ENCODE measurements around the gene PITHD1. TPM values are rescaled to one million over a fixed set of nuclear protein-coding genes. Genes with fewer than 3 reads are reported as not detected.

The PITHD1 gene
- total and polyA plus RNA-seq, 2 of the 8 experiments (the other 6 are each of a cell fraction or from before 2014, with no cell fraction given) = 67.4 to 68.8 TPM

- TF ChIP-seq SP2 (IDR thresholded peaks at IDR 0.05; ENCODE audit: low read length) (no peak), CEBPB (IDR thresholded peaks at IDR 0.05; ENCODE audit: low read depth, low read length) (no peak), GABPA (IDR thresholded peaks at IDR 0.05; ENCODE audit: borderline replicate concordance, insufficient read depth, low read length) (no peak), NRF1 (IDR thresholded peaks at IDR 0.05; ENCODE audit: low read depth, low read length) (no peak), BACH1 (IDR thresholded peaks at IDR 0.05; ENCODE audit: low read length) (no peak), CREB1 (IDR thresholded peaks at IDR 0.05) (no peak), SAP30 (IDR thresholded peaks at IDR 0.05; ENCODE audit: insufficient read depth, insufficient replicate concordance, low read length) (no peak), ATF3 (IDR thresholded peaks at IDR 0.05; ENCODE audit: insufficient read depth, low read depth, low read length) (no peak)
These were observed 25.3 kb upstream of the PITHD1 start (continued) for GRCh38 chr1:23752909-23753308.
